ENCODE measurements around the gene DLL4. TPM values are rescaled to one million over a fixed set of nuclear protein-coding genes. Genes with fewer than 3 reads are reported as not detected.

DLL4 gene
- total and polyA plus RNA-seq, 2 experiments from 2014 or later: not detected

DNA sequence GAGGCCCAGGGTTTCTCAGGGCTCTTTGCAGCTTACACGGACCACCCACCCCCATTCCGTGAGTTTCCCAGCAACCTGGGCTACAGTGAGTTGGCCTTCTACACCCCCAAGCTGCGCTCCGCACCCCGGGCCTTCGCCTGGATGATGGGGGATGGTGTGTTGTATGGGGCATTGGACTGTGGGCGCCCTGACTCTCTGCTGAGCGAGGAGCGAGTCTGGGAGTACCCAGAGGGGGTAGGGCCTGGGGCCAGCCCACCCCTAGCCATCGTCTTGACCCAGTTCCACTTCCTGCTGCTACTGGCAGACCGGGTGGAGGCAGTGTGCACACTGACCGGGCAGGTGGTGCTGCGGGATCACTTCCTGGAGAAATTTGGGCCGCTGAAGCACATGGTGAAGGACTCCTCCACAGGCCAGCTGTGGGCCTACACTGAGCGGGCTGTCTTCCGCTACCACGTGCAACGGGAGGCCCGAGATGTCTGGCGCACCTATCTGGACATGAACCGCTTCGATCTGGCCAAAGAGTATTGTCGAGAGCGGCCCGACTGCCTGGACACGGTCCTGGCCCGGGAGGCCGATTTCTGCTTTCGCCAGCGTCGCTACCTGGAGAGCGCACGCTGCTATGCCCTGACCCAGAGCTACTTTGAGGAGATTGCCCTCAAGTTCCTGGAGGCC, 29.5 kb upstream of the DLL4 start:
- Histone ChIP-seq H3K9ac (no peak overlapping the region), H3K79me2 (ENCODE audit: insufficient read depth) (peaks cover 62% of the 10 kb centered on the region), H3K4me1 (ENCODE audit: insufficient read depth) (0 out of 2 replicates have a peak, but pooled peaks cover 8% of the 10 kb centered on the region), H3K27ac (no peak overlapping the region), H3F3A (ENCODE audit: insufficient read depth) (peaks cover 12% of the 10 kb centered on the region; the same call in 1 of the 2 replicates), H3K4me2 (ENCODE audit: unreplicated experiment) (no peak overlapping the region), H4K20me1 (ENCODE audit: insufficient read depth) (no peaks in the 10 kb centered on the region), H3K27me3 (replicated peaks; ENCODE audit: insufficient read depth) (no peaks in the 10 kb centered on the region), H3K9me3 (ENCODE audit: low read depth) (no peaks in the 10 kb centered on the region), H3K4me3 (no peak overlapping the region), H2AFZ (no peak overlapping the region), H3K36me3 (ENCODE audit: low read depth) (peaks cover 9% of the 10 kb centered on the region; the same call in 1 of the 2 replicates), H3K9me2 (ENCODE audit: insufficient read depth) (no peaks in the 10 kb centered on the region)
- 90 to 91% methylated on average over 33 of the region's 33 CpGs for WGBS, 2 experiments (ENCODE audit: low coverage in 1 of 2, low lambda C conversion rate in 2 of 2, missing lambda C conversion rate in 2 of 2)
- in situ Hi-C loops (cut with MboI): loop anchor here (10.0 kb wide), 1 partner anchor 125 kb away; no protein-coding TSS in a partner anchor
- TF ChIP-seq EZH2 (IDR thresholded peaks at IDR 0.05; ENCODE audit: insufficient read depth, poor library complexity, severe bottlenecking) (no peak), EZH2phosphoT487 (IDR thresholded peaks at IDR 0.05; ENCODE audit: insufficient read depth, low read depth) (no peak)
- no peak for DNase-seq

DNA sequence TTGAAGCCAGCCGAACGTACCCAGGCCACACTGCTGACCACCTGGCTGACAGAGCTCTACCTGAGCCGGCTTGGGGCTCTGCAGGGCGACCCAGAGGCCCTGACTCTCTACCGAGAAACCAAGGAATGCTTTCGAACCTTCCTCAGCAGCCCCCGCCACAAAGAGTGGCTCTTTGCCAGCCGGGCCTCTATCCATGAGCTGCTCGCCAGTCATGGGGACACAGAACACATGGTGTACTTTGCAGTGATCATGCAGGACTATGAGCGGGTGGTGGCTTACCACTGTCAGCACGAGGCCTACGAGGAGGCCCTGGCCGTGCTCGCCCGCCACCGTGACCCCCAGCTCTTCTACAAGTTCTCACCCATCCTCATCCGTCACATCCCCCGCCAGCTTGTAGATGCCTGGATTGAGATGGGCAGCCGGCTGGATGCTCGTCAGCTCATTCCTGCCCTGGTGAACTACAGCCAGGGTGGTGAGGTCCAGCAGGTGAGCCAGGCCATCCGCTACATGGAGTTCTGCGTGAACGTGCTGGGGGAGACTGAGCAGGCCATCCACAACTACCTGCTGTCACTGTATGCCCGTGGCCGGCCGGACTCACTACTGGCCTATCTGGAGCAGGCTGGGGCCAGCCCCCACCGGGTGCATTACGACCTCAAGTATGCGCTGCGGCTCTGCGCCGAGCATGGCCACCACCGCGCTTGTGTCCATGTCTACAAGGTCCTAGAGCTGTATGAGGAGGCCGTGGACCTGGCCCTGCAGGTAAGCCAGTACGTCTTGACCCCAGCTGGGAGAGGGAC, 28.7 kb upstream of the DLL4 start:
- H3K36me3 ChIP-seq (ENCODE audit: low read depth): peaks cover 9% of the 10 kb centered on the region; the same call in 1 of the 2 replicates
- H4K20me1 ChIP-seq (ENCODE audit: insufficient read depth): no peaks in the 10 kb centered on the region
- H3F3A ChIP-seq (ENCODE audit: insufficient read depth): peaks cover 19% of the 10 kb centered on the region
- WGBS, 2 experiments (ENCODE audit: low coverage in 1 of 2, low lambda C conversion rate in 2 of 2, missing lambda C conversion rate in 2 of 2): 89 to 93% methylated on average over 34 of the region's 36 CpGs
- no peak overlapping the region for H3K9ac ChIP-seq
- H3K9me3 ChIP-seq (ENCODE audit: low read depth): no peaks in the 10 kb centered on the region
- H3K4me2 ChIP-seq (ENCODE audit: unreplicated experiment): no peak overlapping the region
- H3K9me2 ChIP-seq (ENCODE audit: insufficient read depth): no peaks in the 10 kb centered on the region
- H3K27ac ChIP-seq: no peak overlapping the region
- no peak overlapping the region for H2AFZ ChIP-seq
- H3K79me2 ChIP-seq (ENCODE audit: insufficient read depth): peaks cover 55% of the 10 kb centered on the region
- DNase-seq: no peak
- 0 out of 2 replicates have a peak, but pooled peaks cover 5% of the 10 kb centered on the region for H3K4me1 ChIP-seq (ENCODE audit: insufficient read depth)
- in situ Hi-C loops (cut with MboI): loop anchor here (10.0 kb wide), 1 partner anchor 124 kb away; no protein-coding TSS in a partner anchor
- no peaks in the 10 kb centered on the region for H3K27me3 ChIP-seq (replicated peaks; ENCODE audit: insufficient read depth)
- TF ChIP-seq EZH2 (IDR thresholded peaks at IDR 0.05; ENCODE audit: insufficient read depth, poor library complexity, severe bottlenecking) (no peak), EZH2phosphoT487 (IDR thresholded peaks at IDR 0.05; ENCODE audit: insufficient read depth, low read depth) (no peak)
- H3K4me3 ChIP-seq: no peak overlapping the region

DNA sequence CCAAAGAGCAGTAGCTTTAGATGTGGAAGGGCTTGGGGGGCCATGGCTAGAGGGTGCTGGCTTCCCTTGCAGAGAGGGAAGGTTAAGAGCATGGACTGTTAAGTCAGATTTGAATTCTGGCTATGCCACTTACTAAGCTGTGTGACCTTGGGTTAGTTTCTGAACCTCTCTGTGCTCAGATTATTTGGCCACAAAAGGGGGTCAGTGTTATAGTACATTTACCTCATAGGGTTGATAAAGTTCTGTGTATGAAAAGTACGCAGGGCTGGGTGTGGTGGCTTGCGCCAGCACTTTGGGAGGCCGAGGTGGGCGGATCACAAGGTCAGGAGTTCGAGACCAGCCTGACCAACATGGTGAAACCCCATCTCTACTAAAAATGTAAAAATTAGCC, 28.1 kb upstream of the DLL4 start:
- in situ Hi-C loops (cut with MboI): loop anchor here (10.0 kb wide), 1 partner anchor 124 kb away; no protein-coding TSS in a partner anchor
- no peaks in the 10 kb centered on the region for H3K9me2 ChIP-seq (ENCODE audit: insufficient read depth)
- TF ChIP-seq EZH2phosphoT487 (IDR thresholded peaks at IDR 0.05; ENCODE audit: insufficient read depth, low read depth) (no peak), EZH2 (IDR thresholded peaks at IDR 0.05; ENCODE audit: insufficient read depth, poor library complexity, severe bottlenecking) (no peak)
- H3F3A ChIP-seq (ENCODE audit: insufficient read depth): peaks cover 24% of the 10 kb centered on the region
- no peak overlapping the region for H3K4me2 ChIP-seq (ENCODE audit: unreplicated experiment)
- H3K27me3 ChIP-seq (replicated peaks; ENCODE audit: insufficient read depth): no peaks in the 10 kb centered on the region
- H3K4me3 ChIP-seq: no peak overlapping the region
- H3K79me2 ChIP-seq (ENCODE audit: insufficient read depth): peaks cover 49% of the 10 kb centered on the region
- no peak overlapping the region for H3K27ac ChIP-seq
- peaks cover 5% of the 10 kb centered on the region for H3K4me1 ChIP-seq (ENCODE audit: insufficient read depth)
- 70 to 77% methylated on average over 5 of the region's 5 CpGs for WGBS, 2 experiments (ENCODE audit: low coverage in 1 of 2, low lambda C conversion rate in 2 of 2, missing lambda C conversion rate in 2 of 2)
- peaks cover 9% of the 10 kb centered on the region; the same call in 1 of the 2 replicates for H3K36me3 ChIP-seq (ENCODE audit: low read depth)
- no peaks in the 10 kb centered on the region for H4K20me1 ChIP-seq (ENCODE audit: insufficient read depth)
- no peak overlapping the region for H2AFZ ChIP-seq
- DNase-seq: no peak
- H3K9ac ChIP-seq: no peak overlapping the region
- no peaks in the 10 kb centered on the region for H3K9me3 ChIP-seq (ENCODE audit: low read depth)

All from GM23248 (cell line).